ENCODE measurements around the gene FADS2.

The FADS2 gene

GRCh38 chr11:61841636-61842527 is 13.8 kb downstream of the FADS2 start:
- peaks cover 14% of the 10 kb centered on the region for H3K79me2 ChIP-seq (ENCODE audit: low read length)
- H3K4me2 ChIP-seq (ENCODE audit: low read length), result no peak overlapping the region
- H3K4me1 ChIP-seq (ENCODE audit: low read length), result no peaks in the 10 kb centered on the region
- H3K27me3 ChIP-seq (ENCODE audit: low read depth, low read length), result no peaks in the 10 kb centered on the region
- no peak overlapping the region for H3K9ac ChIP-seq (ENCODE audit: low read length)
- H3K27ac ChIP-seq (ENCODE audit: low read length), result no peak overlapping the region
- peaks cover 4% of the 10 kb centered on the region; the same call in 1 of the 2 replicates for H4K20me1 ChIP-seq (ENCODE audit: insufficient read depth, low read length)
- no peak overlapping the region for H3K4me3 ChIP-seq (ENCODE audit: low read length)
- no peaks in the 10 kb centered on the region for H3K9me3 ChIP-seq (ENCODE audit: insufficient read depth, low read length)
- no peak for TF ChIP-seq CTCF (IDR thresholded peaks at IDR 0.05; ENCODE audit: low read depth, low read length)
- TF ChIP-seq EZH2phosphoT487 (IDR thresholded peaks at IDR 0.05; ENCODE audit: low read depth), result no peak
- peaks cover 81% of the 10 kb centered on the region for H3K36me3 ChIP-seq (replicated peaks; ENCODE audit: low read depth, low read length)
- no peak overlapping the region for H2AFZ ChIP-seq (ENCODE audit: low read depth, low read length)

GRCh38 chr11:61842528-61842820 is 14.4 kb downstream of the FADS2 start:
- peaks cover 4% of the 10 kb centered on the region; the same call in 1 of the 2 replicates for H4K20me1 ChIP-seq (ENCODE audit: insufficient read depth, low read length)
- no peak overlapping the region for H3K27ac ChIP-seq (ENCODE audit: low read length)
- H3K4me3 ChIP-seq (ENCODE audit: low read length), result no peak overlapping the region
- H3K4me1 ChIP-seq (ENCODE audit: low read length), result no peaks in the 10 kb centered on the region
- H3K9me3 ChIP-seq (ENCODE audit: insufficient read depth, low read length), result no peaks in the 10 kb centered on the region
- no peak overlapping the region for H3K9ac ChIP-seq (ENCODE audit: low read length)
- TF ChIP-seq CTCF (IDR thresholded peaks at IDR 0.05; ENCODE audit: low read depth, low read length), result no peak
- no peak for TF ChIP-seq EZH2phosphoT487 (IDR thresholded peaks at IDR 0.05; ENCODE audit: low read depth)
- H3K36me3 ChIP-seq (replicated peaks; ENCODE audit: low read depth, low read length), result peaks cover 80% of the 10 kb centered on the region
- no peak overlapping the region for H3K4me2 ChIP-seq (ENCODE audit: low read length)
- H3K27me3 ChIP-seq (ENCODE audit: low read depth, low read length), result no peaks in the 10 kb centered on the region
- no peak overlapping the region for H2AFZ ChIP-seq (ENCODE audit: low read depth, low read length)
- peaks cover 8% of the 10 kb centered on the region for H3K79me2 ChIP-seq (ENCODE audit: low read length)

- Histone ChIP-seq H3K4me3 (ENCODE audit: low read length) (no peak overlapping the region), H3K4me1 (ENCODE audit: low read length) (no peaks in the 10 kb centered on the region), H4K20me1 (ENCODE audit: insufficient read depth, low read length) (peaks cover under 1% of the 10 kb centered on the region; the same call in 1 of the 2 replicates), H3K4me2 (ENCODE audit: low read length) (no peak overlapping the region), H2AFZ (ENCODE audit: low read depth, low read length) (no peak overlapping the region), H3K27me3 (ENCODE audit: low read depth, low read length) (no peaks in the 10 kb centered on the region), H3K9me3 (ENCODE audit: insufficient read depth, low read length) (no peaks in the 10 kb centered on the region), H3K79me2 (ENCODE audit: low read length) (peaks cover 5% of the 10 kb centered on the region; the same call in 1 of the 2 replicates), H3K9ac (ENCODE audit: low read length) (no peak overlapping the region), H3K36me3 (replicated peaks; ENCODE audit: low read depth, low read length) (peaks cover 81% of the 10 kb centered on the region), H3K27ac (ENCODE audit: low read length) (no peak overlapping the region)
- TF ChIP-seq EZH2phosphoT487 (IDR thresholded peaks at IDR 0.05; ENCODE audit: low read depth) (no peak), CTCF (IDR thresholded peaks at IDR 0.05; ENCODE audit: low read depth, low read length) (no peak)
Observed at GRCh38 chr11:61844909-61845565, 16.9 kb downstream of the FADS2 start.

- Histone ChIP-seq H3K4me3 (ENCODE audit: low read length) (no peak overlapping the region), H3K4me1 (ENCODE audit: low read length) (no peaks in the 10 kb centered on the region), H4K20me1 (ENCODE audit: insufficient read depth, low read length) (no peaks in the 10 kb centered on the region; the same call in 1 of the 2 replicates), H2AFZ (ENCODE audit: low read depth, low read length) (no peak overlapping the region), H3K4me2 (ENCODE audit: low read length) (no peak overlapping the region), H3K27me3 (ENCODE audit: low read depth, low read length) (no peaks in the 10 kb centered on the region), H3K36me3 (replicated peaks; ENCODE audit: low read depth, low read length) (peaks cover 78% of the 10 kb centered on the region), H3K9ac (ENCODE audit: low read length) (no peak overlapping the region), H3K79me2 (ENCODE audit: low read length) (peaks cover 5% of the 10 kb centered on the region; the same call in 1 of the 2 replicates), H3K27ac (ENCODE audit: low read length) (no peak overlapping the region), H3K9me3 (ENCODE audit: insufficient read depth, low read length) (no peaks in the 10 kb centered on the region)
- TF ChIP-seq EZH2phosphoT487 (IDR thresholded peaks at IDR 0.05; ENCODE audit: low read depth), result no peak
- no peak for TF ChIP-seq CTCF (IDR thresholded peaks at IDR 0.05; ENCODE audit: low read depth, low read length)
Observed at GRCh38 chr11:61846362-61847020, 18.4 kb downstream of the FADS2 start.

All from OCI-LY3 (cell line).